ENCODE measurements around the gene FBXL16.

FBXL16 gene

GRCh38 chr16:708959-709358, 3.4 kb upstream of the FBXL16 start:
- Histone ChIP-seq H3F3A (ENCODE audit: low read depth) (no peaks in the 10 kb centered on the region), H3K4me1 (ENCODE audit: insufficient read depth, low read length, poor library complexity, severe bottlenecking) (no peaks in the 10 kb centered on the region), H3K9ac (ENCODE audit: low read depth, low read length, poor library complexity, severe bottlenecking) (no peak overlapping the region), H3K27me3 (ENCODE audit: insufficient read depth, low read length, poor library complexity, severe bottlenecking) (no peaks in the 10 kb centered on the region), H3K4me3 (ENCODE audit: low read length, poor library complexity, severe bottlenecking) (no peak overlapping the region), H3K9me3 (ENCODE audit: insufficient read depth, low read depth, low read length) (no peaks in the 10 kb centered on the region), H3K4me2 (ENCODE audit: low read depth, low read length, poor library complexity, severe bottlenecking) (no peak overlapping the region), H3K9me2 (replicated peaks; ENCODE audit: low read depth, low read length) (no peaks in the 10 kb centered on the region), H3K36me3 (ENCODE audit: insufficient read depth, low read length) (no peaks in the 10 kb centered on the region), H2AFZ (ENCODE audit: low read length) (no peak overlapping the region), H4K20me1 (ENCODE audit: insufficient read depth, low read length, poor library complexity, severe bottlenecking) (no peaks in the 10 kb centered on the region), H3K79me2 (ENCODE audit: insufficient read depth, low read length) (no peaks in the 10 kb centered on the region)
- TF ChIP-seq EZH2phosphoT487 (IDR thresholded peaks at IDR 0.05; ENCODE audit: borderline replicate concordance) (no peak), CTCF (conservative IDR thresholded peaks at IDR 0.05; ENCODE audit: low read length) (no peak)

- H3K4me2 ChIP-seq (ENCODE audit: low read depth, low read length, poor library complexity, severe bottlenecking), result no peak overlapping the region
- H3K27me3 ChIP-seq (ENCODE audit: insufficient read depth, low read length, poor library complexity, severe bottlenecking), result no peaks in the 10 kb centered on the region
- no peak overlapping the region for H3K4me3 ChIP-seq (ENCODE audit: low read length, poor library complexity, severe bottlenecking)
- no peak for TF ChIP-seq CTCF (conservative IDR thresholded peaks at IDR 0.05; ENCODE audit: low read length)
- no peak for TF ChIP-seq EZH2phosphoT487 (IDR thresholded peaks at IDR 0.05; ENCODE audit: borderline replicate concordance)
- H3K4me1 ChIP-seq (ENCODE audit: insufficient read depth, low read length, poor library complexity, severe bottlenecking), result no peaks in the 10 kb centered on the region
- H3K79me2 ChIP-seq (ENCODE audit: insufficient read depth, low read length), result no peaks in the 10 kb centered on the region
- H3K9ac ChIP-seq (ENCODE audit: low read depth, low read length, poor library complexity, severe bottlenecking), result no peak overlapping the region
- no peak overlapping the region for H2AFZ ChIP-seq (ENCODE audit: low read length)
- no peaks in the 10 kb centered on the region for H3K9me2 ChIP-seq (replicated peaks; ENCODE audit: low read depth, low read length)
- H3K36me3 ChIP-seq (ENCODE audit: insufficient read depth, low read length), result no peaks in the 10 kb centered on the region
- no peaks in the 10 kb centered on the region for H3K9me3 ChIP-seq (ENCODE audit: insufficient read depth, low read depth, low read length)
- H3F3A ChIP-seq (ENCODE audit: low read depth), result no peaks in the 10 kb centered on the region
- no peaks in the 10 kb centered on the region for H4K20me1 ChIP-seq (ENCODE audit: insufficient read depth, low read length, poor library complexity, severe bottlenecking)
These were observed 2.4 kb upstream of the FBXL16 start for GRCh38 chr16:708019-708418.

GRCh38 chr16:707062-707538, 1.5 kb upstream of the FBXL16 start:
- Histone ChIP-seq H2AFZ (ENCODE audit: low read length) (no peak overlapping the region), H3K4me3 (ENCODE audit: low read length, poor library complexity, severe bottlenecking) (no peak overlapping the region), H3K4me2 (ENCODE audit: low read depth, low read length, poor library complexity, severe bottlenecking) (no peak overlapping the region), H3K9me2 (replicated peaks; ENCODE audit: low read depth, low read length) (no peaks in the 10 kb centered on the region), H3K27me3 (ENCODE audit: insufficient read depth, low read length, poor library complexity, severe bottlenecking) (no peaks in the 10 kb centered on the region), H3F3A (ENCODE audit: low read depth) (no peaks in the 10 kb centered on the region), H3K36me3 (ENCODE audit: insufficient read depth, low read length) (no peaks in the 10 kb centered on the region), H3K4me1 (ENCODE audit: insufficient read depth, low read length, poor library complexity, severe bottlenecking) (no peaks in the 10 kb centered on the region), H3K9me3 (ENCODE audit: insufficient read depth, low read depth, low read length) (no peaks in the 10 kb centered on the region), H3K79me2 (ENCODE audit: insufficient read depth, low read length) (no peaks in the 10 kb centered on the region), H4K20me1 (ENCODE audit: insufficient read depth, low read length, poor library complexity, severe bottlenecking) (no peaks in the 10 kb centered on the region), H3K9ac (ENCODE audit: low read depth, low read length, poor library complexity, severe bottlenecking) (no peak overlapping the region)
- TF ChIP-seq CTCF (conservative IDR thresholded peaks at IDR 0.05; ENCODE audit: low read length) (no peak), EZH2phosphoT487 (IDR thresholded peaks at IDR 0.05; ENCODE audit: borderline replicate concordance) (no peak)

Measured in Loucy (cell line).